Karpas-422 (cell line): ENCODE measurements around the gene XPR1. TPM values are rescaled to one million over a fixed set of nuclear protein-coding genes. Genes with fewer than 3 reads are reported as not detected.

ENCODE experiments used
- DNase-seq: peaks from one replicate; pipeline ENCODE4 v3.0.0-alpha.2; 2015
- H2AFZ ChIP-seq: fragments of 200-600 bp; sonication (generic); 2 replicates; pipeline ENCODE4 v1.6.1; 2014; ENCODE audit warnings: antibody characterized with exemption, low read length, mixed read lengths
- H3K27ac ChIP-seq: fragments of 200-600 bp; sonication (generic); 2 replicates; pipeline ENCODE4 v1.5.1; 2014; ENCODE audit warnings: mild to moderate bottlenecking, low read length, moderate library complexity
- H3K27me3 ChIP-seq: fragments of 200-600 bp; sonication (generic); 2 replicates; pipeline ENCODE4 v1.6.1; 2014; ENCODE audit warnings: low read length, mixed read lengths
- H3K36me3 ChIP-seq: fragments of 200-600 bp; sonication (generic); 2 replicates; pipeline ENCODE4 v1.6.1; 2014; ENCODE audit warnings: low read length, mixed read lengths; ENCODE audit not compliant: insufficient read depth
- H3K4me1 ChIP-seq: fragments of 200-600 bp; sonication (generic); 2 replicates; pipeline ENCODE4 v1.6.1; 2014; ENCODE audit warnings: mild to moderate bottlenecking, low read length, mixed read lengths
- H3K4me2 ChIP-seq: fragments of 200-600 bp; sonication (generic); 2 replicates; pipeline ENCODE4 v1.6.1; 2014; ENCODE audit warnings: low read length, low read depth, mild to moderate bottlenecking; ENCODE audit not compliant: poor library complexity, severe bottlenecking
- H3K4me3 ChIP-seq: fragments of 200-600 bp; sonication (generic); 2 replicates; pipeline ENCODE4 v1.5.1; 2014; ENCODE audit warnings: mild to moderate bottlenecking, antibody characterized with exemption, low read length, mixed read lengths
- H3K79me2 ChIP-seq: fragments of 200-600 bp; sonication (generic); 2 replicates; pipeline ENCODE4 v1.6.1; 2014; ENCODE audit warnings: mild to moderate bottlenecking, low read length, mixed read lengths
- H3K9ac ChIP-seq: fragments of 200-600 bp; sonication (generic); 2 replicates; pipeline ENCODE4 v1.6.0; 2014; ENCODE audit warnings: low read length
- H3K9me2 ChIP-seq: fragments of 200-600 bp; sonication (generic), shearing (Covaris generic); replicated peaks from 2 replicates; pipeline ENCODE4 v1.6.0; 2014; ENCODE audit warnings: mild to moderate bottlenecking, low read length, moderate library complexity; ENCODE audit not compliant: insufficient read depth
- H3K9me3 ChIP-seq: fragments of 300-700, 200-600 bp; sonication (generic); 2 replicates; pipeline ENCODE4 v1.6.1; 2014; ENCODE audit warnings: low read length, mixed read lengths
- H4K20me1 ChIP-seq: fragments of 200-600 bp; sonication (generic); 2 replicates; pipeline ENCODE4 v1.6.1; 2014; ENCODE audit warnings: mild to moderate bottlenecking, antibody characterized with exemption, low read length, low read depth; ENCODE audit not compliant: insufficient read depth
- total RNA-seq: library from RNA; depleted of rRNA; stranded (reverse); fragments of >200 nt; shearing (Covaris generic); gene quantifications from 2 replicates; pipeline ENCODE4 v1.2.3, GENCODE V29; 2014; ENCODE audit warnings: low replicate concordance

Gene XPR1
- total RNA-seq, 1 experiment from 2014 or later = 38.3 TPM

- Histone ChIP-seq H3K9me3 (no peaks in the 10 kb centered on the region), H4K20me1 (no peaks in the 10 kb centered on the region)
Measured at GRCh38 chr1:180800945-180801344, 169.1 kb downstream of the XPR1 start.

GRCh38 chr1:180802813-180803212 is 171.0 kb downstream of the XPR1 start:
- peaks cover 10% of the 10 kb centered on the region; the same call in 1 of the 2 replicates for H3K36me3 ChIP-seq
- H4K20me1 ChIP-seq = no peaks in the 10 kb centered on the region
- peaks cover 20% of the 10 kb centered on the region for H3K79me2 ChIP-seq
- no peak overlapping the region for H3K27ac ChIP-seq
- H3K9ac ChIP-seq = no peak overlapping the region
- H3K4me3 ChIP-seq = no peak overlapping the region
- no peaks in the 10 kb centered on the region for H3K9me3 ChIP-seq
- H3K27me3 ChIP-seq = no peaks in the 10 kb centered on the region
- no peak overlapping the region for H2AFZ ChIP-seq
- no peak for DNase-seq
- H3K4me2 ChIP-seq = no peak overlapping the region
- peaks cover 37% of the 10 kb centered on the region for H3K4me1 ChIP-seq
- H3K9me2 ChIP-seq = no peaks in the 10 kb centered on the region

More at GRCh38 chr1:180800945-180801344, 169.1 kb downstream of the XPR1 start:
- H3K27me3 ChIP-seq = no peaks in the 10 kb centered on the region
- no peak overlapping the region for H3K9ac ChIP-seq
- peaks cover 1% of the 10 kb centered on the region; the same call in 1 of the 2 replicates for H3K36me3 ChIP-seq
- no peak overlapping the region for H3K4me2 ChIP-seq
- peaks cover 18% of the 10 kb centered on the region for H3K79me2 ChIP-seq
- no peaks in the 10 kb centered on the region for H3K9me2 ChIP-seq
- H3K4me1 ChIP-seq = peaks cover 40% of the 10 kb centered on the region
- H3K27ac ChIP-seq = no peak overlapping the region
- DNase-seq = no peak
- H2AFZ ChIP-seq = no peak overlapping the region
- no peak overlapping the region for H3K4me3 ChIP-seq

GRCh38 chr1:180805316-180805715 is 173.5 kb downstream of the XPR1 start:
- no peak for DNase-seq
- Histone ChIP-seq H3K9me3 (no peaks in the 10 kb centered on the region), H3K27me3 (no peaks in the 10 kb centered on the region), H3K27ac (no peak overlapping the region), H3K4me3 (no peak overlapping the region), H3K9ac (no peak overlapping the region), H3K9me2 (no peaks in the 10 kb centered on the region), H3K4me2 (no peak overlapping the region), H3K4me1 (peaks cover 40% of the 10 kb centered on the region), H3K79me2 (peaks cover 15% of the 10 kb centered on the region), H2AFZ (no peak overlapping the region), H3K36me3 (peaks cover 13% of the 10 kb centered on the region; the same call in 1 of the 2 replicates), H4K20me1 (no peaks in the 10 kb centered on the region)

- Histone ChIP-seq H3K79me2 (peaks cover 2% of the 10 kb centered on the region), H3K4me1 (peaks cover 10% of the 10 kb centered on the region), H3K9me2 (no peaks in the 10 kb centered on the region), H3K36me3 (peaks cover 18% of the 10 kb centered on the region; the same call in 1 of the 2 replicates), H2AFZ (no peak overlapping the region), H3K9ac (no peak overlapping the region), H3K27ac (no peak overlapping the region), H3K4me2 (no peak overlapping the region), H3K4me3 (no peak overlapping the region), H4K20me1 (no peaks in the 10 kb centered on the region), H3K27me3 (no peaks in the 10 kb centered on the region), H3K9me3 (no peaks in the 10 kb centered on the region)
- DNase-seq = no peak
Measured at GRCh38 chr1:180811298-180811697, 179.5 kb downstream of the XPR1 start.

GRCh38 chr1:180811886-180812285 is 180.1 kb downstream of the XPR1 start:
- Histone ChIP-seq H3K4me2 (no peak overlapping the region), H2AFZ (no peak overlapping the region), H3K79me2 (peaks cover 2% of the 10 kb centered on the region)

GRCh38 chr1:180814258-180814657 is 182.4 kb downstream of the XPR1 start:
- Histone ChIP-seq H3K27me3 (no peaks in the 10 kb centered on the region), H2AFZ (no peak overlapping the region), H3K9me2 (no peaks in the 10 kb centered on the region), H3K9ac (no peak overlapping the region), H3K4me2 (no peak overlapping the region), H4K20me1 (no peaks in the 10 kb centered on the region), H3K27ac (no peak overlapping the region), H3K9me3 (no peaks in the 10 kb centered on the region), H3K4me3 (no peak overlapping the region), H3K4me1 (no peaks in the 10 kb centered on the region), H3K79me2 (peaks cover 2% of the 10 kb centered on the region; the same call in 1 of the 2 replicates), H3K36me3 (peaks cover 8% of the 10 kb centered on the region; the same call in 1 of the 2 replicates)
- DNase-seq = no peak

More at GRCh38 chr1:180811886-180812285, 180.1 kb downstream of the XPR1 start:
- Histone ChIP-seq H3K9me2 (no peaks in the 10 kb centered on the region), H3K9me3 (no peaks in the 10 kb centered on the region), H4K20me1 (no peaks in the 10 kb centered on the region), H3K27me3 (no peaks in the 10 kb centered on the region), H3K4me3 (no peak overlapping the region), H3K4me1 (peaks cover 10% of the 10 kb centered on the region), H3K27ac (no peak overlapping the region), H3K9ac (no peak overlapping the region), H3K36me3 (peaks cover 17% of the 10 kb centered on the region; the same call in 1 of the 2 replicates)
- no peak for DNase-seq

- Histone ChIP-seq H3K4me2 (no peak overlapping the region), H3K4me3 (no peak overlapping the region), H3K9me3 (no peaks in the 10 kb centered on the region), H3K27me3 (no peaks in the 10 kb centered on the region), H3K79me2 (peaks cover 5% of the 10 kb centered on the region), H3K9me2 (no peaks in the 10 kb centered on the region), H3K9ac (no peak overlapping the region), H2AFZ (no peak overlapping the region), H3K27ac (no peak overlapping the region), H4K20me1 (no peaks in the 10 kb centered on the region), H3K36me3 (peaks cover 8% of the 10 kb centered on the region; the same call in 1 of the 2 replicates), H3K4me1 (no peaks in the 10 kb centered on the region)
- no peak for DNase-seq
Measured at GRCh38 chr1:180815188-180815587, 183.4 kb downstream of the XPR1 start.

- Histone ChIP-seq H3K27me3 (no peaks in the 10 kb centered on the region), H4K20me1 (no peaks in the 10 kb centered on the region), H3K4me2 (no peak overlapping the region), H3K9ac (no peak overlapping the region), H3K36me3 (peaks cover 8% of the 10 kb centered on the region; the same call in 1 of the 2 replicates), H2AFZ (no peak overlapping the region), H3K79me2 (peaks cover 15% of the 10 kb centered on the region), H3K9me3 (no peaks in the 10 kb centered on the region), H3K9me2 (no peaks in the 10 kb centered on the region), H3K27ac (no peak overlapping the region), H3K4me3 (no peak overlapping the region), H3K4me1 (no peaks in the 10 kb centered on the region)
- no peak for DNase-seq
Measured at GRCh38 chr1:180816132-180816531, 184.3 kb downstream of the XPR1 start.
